Stimulated activated CD8-positive, alpha-beta memory T cell treated with anti-CD3 and anti-CD28 coated beads, Interleukin-15, amount 100 ng/mL, for 4 hours (primary cell): ENCODE measurements around the gene WWOX.

Experiments
- DNase-seq, 2 donors: peaks; one replicate each; pipeline ENCODE4 v3.0.0-alpha.2; 2020; ENCODE audit warnings: low read depth in 2 of 2

WWOX gene

GRCh38 chr16:79171931-79172705 lies 1072.7 kb downstream of the WWOX start:
- DNase-seq, result no peak

- no peak for DNase-seq
Measured at GRCh38 chr16:79172976-79173500, 1073.6 kb downstream of the WWOX start.

- no peak for DNase-seq
Measured at GRCh38 chr16:79173919-79174318, 1074.5 kb downstream of the WWOX start.

- no peak for DNase-seq
Measured at GRCh38 chr16:79175286-79176057, 1076.0 kb downstream of the WWOX start.

GRCh38 chr16:79177018-79177417 lies 1077.6 kb downstream of the WWOX start:
- no peak for DNase-seq

- no peak for DNase-seq
Measured at GRCh38 chr16:79181419-79181818, 1082.0 kb downstream of the WWOX start.

- DNase-seq, result no peak
Measured at GRCh38 chr16:79182616-79183015, 1083.2 kb downstream of the WWOX start.

GRCh38 chr16:79183571-79183970 lies 1084.1 kb downstream of the WWOX start:
- DNase-seq, result no peak

GRCh38 chr16:79184464-79185030 lies 1085.1 kb downstream of the WWOX start:
- DNase-seq, result no peak

GRCh38 chr16:79185711-79186110 lies 1086.3 kb downstream of the WWOX start:
- no peak for DNase-seq

GRCh38 chr16:79186196-79186595 lies 1086.7 kb downstream of the WWOX start:
- no peak for DNase-seq

GRCh38 chr16:79188115-79188738 lies 1088.8 kb downstream of the WWOX start:
- DNase-seq, result no peak

GRCh38 chr16:79188739-79189122 lies 1089.3 kb downstream of the WWOX start:
- DNase-seq, result no peak

- no peak for DNase-seq
Measured at GRCh38 chr16:79190542-79190941, 1091.1 kb downstream of the WWOX start.

- DNase-seq, result no peak
Measured at GRCh38 chr16:79191933-79192332, 1092.5 kb downstream of the WWOX start.

- no peak for DNase-seq
Measured at GRCh38 chr16:79192904-79193303, 1093.5 kb downstream of the WWOX start.

- no peak for DNase-seq
Measured at GRCh38 chr16:79194291-79194690, 1094.8 kb downstream of the WWOX start.

GRCh38 chr16:79195938-79196337 lies 1096.5 kb downstream of the WWOX start:
- no peak for DNase-seq

GRCh38 chr16:79201436-79201835 lies 1102.0 kb downstream of the WWOX start:
- no peak for DNase-seq

- no peak for DNase-seq
Measured at GRCh38 chr16:79202977-79203376, 1103.5 kb downstream of the WWOX start.

GRCh38 chr16:79204486-79204885 lies 1105.0 kb downstream of the WWOX start:
- no peak for DNase-seq

GRCh38 chr16:79206889-79207288 lies 1107.4 kb downstream of the WWOX start:
- no peak for DNase-seq
